Raji (cell line): Measurements from ENCODE around the gene CENPH.
A peak's percentile ranks its signal among the peaks of the same experiment; 100 is the strongest.

Experiments
- POLR2A ChIP-seq: IDR thresholded peaks from 2 replicates; pipeline ENCODE4 v1.6.1; 2011; ENCODE audit warnings: low read depth, low read length, control low read depth; ENCODE audit not compliant: insufficient read depth

CENPH gene

GRCh38 chr5:69189162-69190086, at the start of gene CENPH:
TSS of gene CENPH (plus strand) at chr5:69189583. CDS start at chr5:69189635, 52 bp downstream.
- TF ChIP-seq POLR2A = peak; percentile 84

GRCh38 chr5:69140827-69141226, 48.6 kb upstream of the CENPH start:
- TF ChIP-seq POLR2A = no peak

GRCh38 chr5:69148981-69149675, 40.3 kb upstream of the CENPH start:
- TF ChIP-seq POLR2A = no peak

- TF ChIP-seq POLR2A = no peak
These were observed 39.7 kb upstream of the CENPH start for GRCh38 chr5:69149676-69150010.

GRCh38 chr5:69152731-69153130, 36.7 kb upstream of the CENPH start:
- no peak for TF ChIP-seq POLR2A

- TF ChIP-seq POLR2A = no peak
These were observed 32.9 kb upstream of the CENPH start for GRCh38 chr5:69156456-69156855.

GRCh38 chr5:69158039-69158438, 31.3 kb upstream of the CENPH start:
- TF ChIP-seq POLR2A = no peak

- TF ChIP-seq POLR2A = no peak
These were observed 28.7 kb upstream of the CENPH start for GRCh38 chr5:69160651-69161050.

GRCh38 chr5:69166686-69167492, 22.5 kb upstream of the CENPH start, which contains the start of gene CCNB1:
TSS of gene CCNB1 (plus strand) at chr5:69167150. CDS start at chr5:69167263, 113 bp downstream.
- TF ChIP-seq POLR2A = peak; percentile 77

- TF ChIP-seq POLR2A = no peak
These were observed 21.9 kb upstream of the CENPH start for GRCh38 chr5:69167493-69167855.

- no peak for TF ChIP-seq POLR2A
These were observed 21.5 kb upstream of the CENPH start for GRCh38 chr5:69167929-69168328.

- TF ChIP-seq POLR2A = no peak
These were observed 18.9 kb upstream of the CENPH start for GRCh38 chr5:69170495-69170894.

GRCh38 chr5:69170969-69171368, 18.4 kb upstream of the CENPH start:
- TF ChIP-seq POLR2A = no peak

- TF ChIP-seq POLR2A = no peak
These were observed 4.8 kb upstream of the CENPH start for GRCh38 chr5:69184621-69185020.

- TF ChIP-seq POLR2A = no peak
These were observed 2.0 kb upstream of the CENPH start for GRCh38 chr5:69187342-69187741.

- TF ChIP-seq POLR2A = no peak
These were observed 597 bp upstream of the CENPH start for GRCh38 chr5:69188811-69189161.

- no peak for TF ChIP-seq POLR2A
These were observed 13.1 kb downstream of the CENPH start for GRCh38 chr5:69202497-69202896.
